Inferior parietal cortex (tissue), 1 donor: Measurements from ENCODE around the gene TOR1A.
A peak's percentile ranks its signal among the peaks of the same experiment; 100 is the strongest.

ENCODE experiments used
- DNase-seq: peaks from one replicate; pipeline ENCODE4 v3.0.0-alpha.2; 2016; ENCODE audit errors: extremely low spot score

The TOR1A gene

DNA sequence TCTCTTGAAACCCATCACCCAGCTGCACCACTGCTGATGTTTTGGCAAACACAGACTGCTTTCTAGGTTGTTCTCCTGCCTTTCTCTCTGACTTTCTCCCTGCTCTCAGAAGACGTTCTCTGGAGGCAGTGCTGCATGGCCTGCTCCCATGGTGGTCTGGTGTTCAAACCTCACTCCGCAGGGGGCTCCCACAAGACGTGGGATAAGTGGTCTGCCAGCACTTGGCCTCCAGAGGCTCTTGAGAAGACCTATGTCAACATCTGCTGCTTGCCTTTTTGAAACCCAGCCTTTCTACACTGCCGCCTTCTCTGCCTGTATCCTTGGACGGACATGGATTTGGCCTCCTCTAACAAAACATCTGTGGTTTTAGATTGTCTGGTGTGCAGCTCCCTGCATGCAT is 27.9 kb upstream of the TOR1A start:
- DNase-seq = no peak

DNA sequence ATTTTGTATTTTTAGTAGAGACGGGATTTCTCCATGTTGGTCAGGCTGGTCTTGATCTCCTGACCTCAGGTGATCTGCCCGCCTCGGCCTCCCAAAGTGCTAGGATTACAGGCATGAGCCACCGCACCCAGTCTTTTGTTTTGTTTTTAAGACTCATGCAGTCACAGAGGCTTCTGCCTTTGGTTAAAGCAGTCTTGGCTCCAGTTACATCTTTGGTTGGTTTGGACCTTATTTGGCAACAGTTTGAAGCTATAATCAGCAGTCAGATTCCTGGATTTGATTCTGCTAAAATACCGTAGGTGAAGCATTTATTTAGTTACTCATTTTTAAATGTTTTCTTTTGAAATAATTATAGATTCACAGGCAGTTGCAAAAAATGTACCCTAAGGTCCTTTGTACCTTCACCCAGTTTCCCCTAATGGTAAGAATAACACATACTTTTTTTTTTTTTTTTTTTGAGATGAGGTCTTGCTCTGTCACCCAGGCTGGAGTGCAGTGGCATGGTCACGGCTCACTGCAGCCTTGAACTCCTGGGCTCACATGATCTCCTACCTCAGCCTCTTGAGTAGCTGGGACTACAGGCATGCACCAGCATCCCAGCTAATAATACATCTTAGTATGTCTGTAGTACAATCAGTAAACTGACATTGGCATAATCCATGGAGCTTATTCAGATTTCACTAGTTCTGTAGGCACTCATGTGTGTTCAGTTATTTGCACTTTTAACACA is 27.1 kb upstream of the TOR1A start:
- no peak for DNase-seq

DNA sequence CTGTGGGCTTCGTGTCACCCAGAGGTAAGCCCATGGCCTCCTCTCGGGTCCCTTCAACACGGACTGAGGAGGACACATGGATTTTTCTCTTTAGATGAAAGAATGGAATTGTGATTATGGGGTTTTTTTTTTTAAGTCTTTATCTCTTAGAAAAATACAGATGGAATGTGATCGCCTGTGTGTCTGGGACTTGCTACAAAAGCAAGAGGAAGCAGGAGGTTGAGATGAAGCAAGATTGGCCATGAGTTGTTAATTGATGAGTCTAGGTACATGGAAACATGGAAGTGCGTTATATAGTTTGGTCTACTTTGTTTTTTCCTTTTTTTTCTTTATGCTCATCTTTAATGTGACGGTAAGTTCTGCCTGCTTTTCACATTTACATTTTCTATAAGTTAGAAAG is 26.0 kb upstream of the TOR1A start:
- no peak for DNase-seq

DNA sequence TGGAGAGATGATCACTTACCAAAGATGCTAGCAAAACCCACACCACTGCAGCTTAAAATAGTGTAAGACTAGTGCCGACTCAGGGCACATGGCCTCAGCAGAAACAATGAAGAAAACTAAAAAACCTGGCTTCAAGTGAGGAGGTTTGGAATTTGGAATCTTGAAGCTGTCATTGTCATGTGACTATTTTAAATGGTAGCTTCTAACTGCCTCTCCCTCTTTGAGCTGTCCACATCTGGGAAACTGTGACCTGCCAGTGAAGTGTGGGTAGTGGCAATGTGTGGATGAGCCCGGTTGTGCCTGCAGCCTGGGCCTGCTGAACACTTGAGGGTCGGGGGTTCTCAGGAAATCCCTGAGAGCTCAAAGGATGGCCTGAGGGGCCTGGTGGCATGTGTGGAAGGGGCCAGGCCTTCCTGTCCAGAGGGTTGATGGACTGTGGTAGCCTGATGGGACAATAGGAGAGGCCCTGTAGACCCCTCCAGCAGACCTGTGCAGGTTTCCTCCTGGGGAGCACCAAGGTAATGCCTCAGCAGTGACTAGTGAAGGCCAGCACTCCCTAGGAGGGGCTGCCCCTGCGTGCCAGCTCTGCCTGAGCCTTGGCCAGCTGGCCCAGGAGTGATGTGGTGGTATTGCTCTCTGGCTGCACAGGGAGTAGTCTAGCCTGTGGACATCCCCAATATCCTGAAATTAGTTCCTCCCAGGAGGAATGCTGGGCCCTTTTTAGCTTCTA is 24.9 kb upstream of the TOR1A start:
- DNase-seq = no peak

DNA sequence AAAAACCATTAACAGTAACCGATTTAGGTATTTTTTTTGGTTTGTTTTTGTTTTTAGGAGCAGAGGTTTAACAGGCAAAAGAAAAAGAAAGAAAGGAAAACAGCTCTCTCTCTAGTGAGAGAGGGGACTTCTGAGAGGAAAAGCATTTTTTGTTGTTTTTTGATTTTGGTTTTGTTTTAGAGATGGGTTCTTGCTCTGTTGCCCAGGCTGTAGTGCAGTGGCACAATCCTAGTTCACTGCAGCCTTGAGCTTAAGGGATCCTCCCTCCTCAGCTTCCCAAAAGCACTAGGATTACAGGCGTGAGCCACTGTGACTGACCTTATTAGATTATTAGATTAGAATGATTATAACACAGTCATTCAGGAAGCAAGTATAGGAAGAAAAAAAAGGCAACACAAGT is 21.4 kb upstream of the TOR1A start:
- DNase-seq = no peak

DNA sequence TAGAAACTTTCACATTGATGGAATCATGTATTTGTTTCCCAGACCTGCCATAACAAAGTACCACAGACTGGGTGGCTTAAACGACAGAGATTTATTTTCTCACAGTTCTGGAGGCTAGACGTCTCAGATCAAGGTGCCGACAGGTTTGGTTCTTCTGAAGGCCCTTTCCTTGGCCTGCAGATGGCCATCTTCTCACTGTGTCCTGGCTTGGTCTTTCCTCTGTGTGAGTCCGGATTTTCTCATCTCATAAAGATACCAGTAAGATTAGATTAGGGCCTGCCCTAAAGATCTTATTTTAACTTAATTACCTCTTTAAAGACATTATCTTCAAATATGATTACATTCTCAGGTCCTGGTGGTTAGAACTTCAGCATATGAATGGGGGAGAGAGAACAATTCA is 17.1 kb upstream of the TOR1A start:
- no peak for DNase-seq

DNA sequence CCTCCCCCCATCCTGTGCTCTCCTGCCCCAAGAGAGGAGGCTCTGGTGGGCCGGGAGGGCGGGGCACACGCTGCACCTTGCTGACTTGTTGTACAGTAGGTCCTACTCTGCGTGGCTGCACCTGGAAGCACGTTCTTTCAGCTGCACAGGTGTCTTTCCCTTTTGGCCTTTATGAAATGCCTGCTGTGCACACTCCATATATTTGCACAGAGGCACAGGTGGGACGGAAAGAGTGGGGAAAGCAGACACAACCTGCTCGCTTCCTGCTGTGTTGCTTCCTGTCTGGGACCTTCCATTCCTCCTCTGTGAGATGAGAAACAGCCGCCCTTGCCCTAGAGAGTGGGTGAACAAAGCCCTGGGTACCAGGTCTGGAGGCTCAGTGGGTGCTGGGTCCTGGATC is 16.1 kb upstream of the TOR1A start:
- no peak for DNase-seq

DNA sequence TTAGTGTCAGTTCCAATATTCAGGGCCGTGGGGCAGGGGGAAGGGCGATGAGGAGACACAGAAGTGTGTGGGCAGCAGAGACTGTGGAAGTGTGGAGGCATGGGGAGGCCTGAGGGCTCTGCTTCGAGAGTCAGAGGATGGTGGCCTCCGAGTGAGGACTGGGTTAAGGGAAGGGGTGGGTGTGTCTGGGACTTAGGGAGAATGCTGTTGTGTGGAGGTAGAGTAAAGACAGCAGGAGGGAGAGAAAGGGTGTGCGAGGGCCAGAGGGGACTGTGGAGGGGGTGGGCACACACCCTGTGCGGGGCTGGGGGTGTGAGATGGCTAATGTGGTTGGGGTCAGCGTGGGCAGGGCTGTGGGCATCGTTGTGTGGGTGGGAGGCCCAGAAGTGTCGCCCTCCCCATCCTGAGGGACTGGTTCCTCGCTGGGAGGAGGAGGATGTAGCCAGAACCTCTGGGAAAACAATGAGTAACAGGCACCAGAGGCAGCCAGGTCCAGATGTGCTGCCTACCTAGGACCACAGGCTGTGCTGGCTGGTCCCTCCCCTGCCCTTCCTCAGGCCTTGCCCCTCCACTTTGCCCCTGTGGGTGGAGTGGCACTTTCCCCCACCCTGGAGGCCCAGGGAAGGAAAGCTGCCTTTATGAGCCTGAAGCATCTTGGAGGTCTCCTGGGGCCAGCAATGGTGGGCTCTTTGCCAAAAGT is 15.5 kb upstream of the TOR1A start:
- no peak for DNase-seq

DNA sequence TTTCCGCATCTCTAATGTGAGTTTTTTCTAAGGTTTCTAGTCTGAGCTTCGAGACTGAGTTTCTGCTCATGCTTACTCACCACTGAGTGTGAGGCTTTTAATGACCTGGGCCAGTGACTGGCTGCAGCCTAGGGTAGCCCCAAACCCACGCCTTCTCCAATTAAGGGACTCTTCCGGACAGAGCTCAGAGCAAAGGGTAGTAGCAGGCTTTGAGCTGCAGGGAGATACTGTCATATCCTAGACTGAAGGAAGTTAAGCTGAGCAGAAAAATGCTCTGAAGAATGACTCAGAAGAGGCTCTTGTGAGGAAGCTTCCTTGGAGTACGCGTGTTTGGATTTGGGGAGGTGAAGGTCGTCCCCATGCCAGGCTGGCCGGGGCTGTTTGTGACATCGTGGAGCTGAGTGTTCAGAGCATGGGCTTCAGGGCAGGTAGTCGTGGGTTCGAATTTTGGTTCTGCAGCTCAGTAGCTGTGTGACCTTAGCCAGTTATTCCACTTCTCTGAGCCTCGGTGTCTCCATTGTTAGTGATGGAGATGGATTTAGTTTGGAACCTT is 14.8 kb upstream of the TOR1A start:
- peak; percentile 17 for DNase-seq

DNA sequence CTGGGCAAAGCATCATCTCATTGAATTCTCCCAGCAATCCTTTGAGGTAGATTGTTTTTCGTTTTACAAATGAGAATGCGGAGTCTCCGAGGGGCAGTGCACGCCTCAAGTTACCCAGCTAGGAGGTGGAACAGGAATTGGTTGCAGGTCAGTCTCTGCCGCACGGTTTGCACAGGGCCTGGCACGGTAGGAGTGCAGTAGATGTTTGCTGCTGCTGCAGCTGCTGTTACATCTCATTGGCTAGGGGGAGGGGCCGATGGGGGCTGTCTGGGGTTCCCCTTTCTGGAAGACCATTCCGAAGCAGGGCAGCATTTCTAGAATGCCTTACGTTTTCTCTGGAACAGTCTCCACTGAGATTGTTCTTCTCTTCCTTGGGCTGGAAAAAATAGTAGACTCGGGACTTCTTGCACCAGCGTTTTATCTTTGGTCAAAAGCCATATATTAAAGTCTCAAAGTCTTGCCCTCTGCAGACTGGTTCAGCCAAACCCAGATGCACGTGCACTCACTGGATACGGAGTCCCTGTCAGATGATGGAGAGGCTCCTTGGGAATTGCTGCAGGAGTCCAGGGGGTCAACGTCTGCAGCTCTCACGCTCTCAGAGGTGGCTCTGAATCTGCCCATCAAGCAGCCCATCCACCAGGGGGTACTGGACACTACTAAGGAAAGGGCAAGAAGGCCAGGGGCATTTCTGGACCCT is 12.5 kb upstream of the TOR1A start:
- no peak for DNase-seq

DNA sequence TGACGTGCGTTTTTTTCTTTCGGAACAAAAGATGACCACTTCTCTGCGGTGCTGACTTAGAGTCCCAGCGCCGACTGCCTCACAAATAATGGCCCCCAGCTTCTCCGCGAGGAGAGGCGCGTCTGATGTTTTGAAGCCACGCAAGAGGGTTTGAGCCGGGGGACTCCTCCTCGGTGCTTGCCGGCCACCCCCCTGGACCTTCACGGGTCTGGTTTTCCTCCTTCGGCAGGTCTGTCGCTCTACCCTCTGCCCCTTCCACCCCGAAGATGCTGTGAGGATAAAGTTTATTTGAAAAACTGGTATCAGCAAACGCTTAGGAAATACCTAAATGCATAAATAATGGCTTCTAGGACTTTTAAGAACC is 11.9 kb upstream of the TOR1A start:
- DNase-seq = no peak

DNA sequence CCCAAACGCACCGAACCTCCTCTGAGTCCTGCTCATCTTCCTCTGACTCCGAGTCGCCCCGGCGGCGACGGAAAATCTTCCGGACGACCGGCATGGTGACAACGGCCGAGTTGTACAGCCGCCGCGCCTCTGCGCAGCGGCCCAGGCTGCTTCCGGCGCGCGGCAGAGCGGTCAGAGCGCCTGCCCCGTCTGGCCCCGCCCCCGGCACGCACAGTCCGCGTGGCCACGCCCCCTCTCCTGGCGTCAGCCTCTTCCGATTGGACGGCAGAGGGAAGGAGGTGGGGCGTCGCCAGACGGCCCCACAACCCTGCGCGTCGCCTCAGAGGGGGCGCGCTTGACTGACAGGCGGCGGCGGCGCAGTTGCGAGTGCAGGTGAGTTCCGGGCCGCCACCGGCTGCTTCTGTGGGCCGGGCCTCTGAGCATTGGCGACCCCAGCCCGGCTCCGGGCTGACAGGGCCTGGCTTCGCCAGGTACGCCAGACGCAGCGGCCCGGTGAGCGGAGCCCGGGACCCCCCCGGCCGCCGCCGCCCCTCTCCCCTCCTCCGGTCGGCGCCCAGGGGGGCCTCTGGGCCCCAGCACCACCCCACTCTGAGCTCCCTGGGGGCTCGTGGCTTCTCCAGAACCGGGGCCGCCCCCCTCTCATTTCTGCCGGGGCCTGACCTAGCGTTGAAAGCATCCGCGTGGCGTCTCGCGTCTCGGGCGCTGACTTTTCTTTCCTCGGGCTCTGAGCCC is 11.4 kb upstream of the TOR1A start, which contains the start of the genes C9orf78 and USP20:
Gene C9orf78, minus strand, starts transcription at position 148 of the 732 bp plus-strand sequence. Its CDS starts 54 bp downstream, at position 94.
Gene USP20, plus strand, starts transcription at position 331 of the 732 bp plus-strand sequence. CDS start 17,098 bp downstream, outside the sequence.
- DNase-seq = peak; percentile 97

DNA sequence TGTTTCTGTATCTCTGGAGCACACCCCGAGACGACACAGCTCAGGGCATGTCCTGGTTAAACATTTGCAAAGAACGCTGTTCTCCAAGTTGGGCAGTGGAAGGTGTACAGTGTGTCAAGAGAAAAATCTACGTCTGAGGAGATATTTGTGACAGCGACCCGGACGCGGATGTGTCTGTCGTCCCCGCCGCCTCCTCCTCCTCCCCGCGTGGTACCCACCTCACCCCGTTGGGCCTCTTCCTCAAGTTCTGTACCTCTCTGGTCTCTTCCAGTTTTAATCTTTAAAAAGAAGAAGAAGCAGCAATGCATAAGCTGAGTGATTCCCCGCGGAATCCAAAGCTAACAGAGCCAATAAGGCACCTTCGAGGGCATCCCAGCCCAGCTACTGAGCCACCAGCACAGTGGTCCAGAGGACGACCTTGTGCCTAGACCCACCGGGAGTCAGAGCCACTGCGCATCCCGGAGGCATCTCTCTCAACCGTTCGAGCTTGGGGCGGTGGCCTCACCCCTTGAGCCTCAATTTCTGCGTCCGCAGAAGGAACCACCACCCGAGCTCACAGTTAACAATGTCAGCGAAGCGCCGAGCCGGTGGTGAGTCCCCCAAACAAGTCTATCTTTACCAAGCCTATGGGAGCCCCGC is 10.7 kb upstream of the TOR1A start:
- no peak for DNase-seq

DNA sequence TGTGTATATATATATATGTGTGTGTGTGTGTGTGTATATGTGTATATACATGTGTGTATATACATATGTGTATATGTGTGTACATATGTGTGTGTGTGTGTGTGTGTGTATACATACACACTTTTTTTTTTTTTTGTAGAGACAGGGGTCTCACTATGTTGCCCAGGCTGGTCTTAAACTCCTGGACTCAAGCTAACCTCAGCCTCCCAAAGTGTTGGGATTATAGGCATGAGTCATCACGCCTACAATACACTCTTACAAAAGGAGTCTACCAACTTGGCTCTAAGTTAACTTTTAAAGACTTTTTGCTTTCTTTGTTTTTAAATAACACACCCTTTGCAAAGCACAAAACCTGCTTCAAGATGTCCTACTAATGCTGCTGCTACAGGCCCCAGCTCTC is 9.0 kb upstream of the TOR1A start:
- no peak for DNase-seq

DNA sequence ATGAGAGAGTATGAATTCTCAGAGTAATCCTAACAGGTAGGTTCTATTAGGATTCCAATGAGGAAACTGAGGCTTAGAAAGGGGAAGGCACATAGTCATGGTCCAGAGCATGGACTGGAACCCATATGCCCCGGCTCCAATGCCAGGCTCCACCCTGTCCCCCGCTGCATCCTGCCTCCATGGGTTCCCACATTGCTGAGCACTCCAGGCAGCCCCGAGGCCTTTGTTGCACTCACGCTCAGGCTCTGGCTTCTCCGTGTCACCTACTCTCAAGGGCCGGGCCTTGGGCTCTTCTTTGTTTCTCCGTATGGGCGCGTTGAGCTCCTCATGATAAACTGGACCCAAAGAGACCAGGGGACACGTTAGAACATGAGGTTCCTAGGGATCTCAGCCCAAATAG is 5.0 kb upstream of the TOR1A start:
- DNase-seq = no peak

DNA sequence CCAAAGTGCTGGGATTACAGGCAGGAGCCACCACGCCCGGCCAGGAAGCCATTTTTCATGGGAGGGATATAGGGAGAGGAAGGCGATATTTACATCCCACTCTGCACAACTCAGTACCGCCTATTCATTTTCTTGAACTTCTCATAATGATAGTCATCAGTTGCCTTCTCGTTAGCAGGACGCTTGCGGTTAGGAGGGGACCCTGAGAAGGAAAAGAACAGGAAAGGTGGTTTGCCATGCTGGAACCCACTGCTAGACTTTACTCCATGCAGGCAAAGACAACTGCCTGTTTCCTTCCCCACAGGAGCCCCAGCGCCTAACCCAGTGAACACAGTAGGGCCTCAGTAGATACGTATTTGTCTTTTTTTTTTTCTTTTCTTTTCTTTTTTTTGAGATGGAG is 4.1 kb upstream of the TOR1A start:
- no peak for DNase-seq

DNA sequence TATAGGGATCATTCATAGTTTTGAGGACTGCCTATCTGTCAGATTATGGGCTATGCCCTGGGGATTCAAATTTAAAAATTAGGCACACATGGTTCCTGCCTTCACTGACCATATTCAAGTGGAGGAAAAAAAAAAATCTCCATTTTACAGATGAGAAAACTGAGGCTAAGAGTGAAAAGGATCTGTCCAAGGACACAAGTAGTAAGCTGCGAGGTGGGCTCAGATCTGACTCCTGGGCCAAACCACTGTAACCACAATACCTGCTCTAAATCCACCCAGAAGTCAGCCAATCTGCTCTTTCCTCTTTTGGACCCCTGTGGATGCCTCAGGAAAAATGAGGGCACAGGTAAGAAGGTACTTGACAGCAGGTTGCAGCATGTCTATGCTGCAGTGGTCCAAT is 2.8 kb upstream of the TOR1A start:
- no peak for DNase-seq

DNA sequence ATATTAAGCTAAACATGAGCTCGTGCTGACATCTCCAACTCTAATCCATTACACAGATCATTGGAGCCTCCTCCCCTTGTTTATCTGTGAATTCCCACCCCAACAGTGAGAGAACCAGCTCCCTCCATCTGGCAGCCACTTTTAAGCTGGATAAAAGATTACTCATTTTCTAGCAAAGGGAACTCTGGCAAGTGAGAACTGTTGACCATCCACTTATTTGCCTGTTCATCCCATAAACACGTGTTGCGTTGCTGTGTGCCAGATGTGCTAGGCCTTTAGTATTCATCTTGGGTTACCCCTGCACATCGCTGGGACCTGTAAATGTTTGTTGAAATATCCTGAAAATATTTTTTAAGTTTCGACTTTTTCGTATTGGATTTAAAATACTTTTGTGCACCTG is 2.4 kb upstream of the TOR1A start:
- DNase-seq = no peak

DNA sequence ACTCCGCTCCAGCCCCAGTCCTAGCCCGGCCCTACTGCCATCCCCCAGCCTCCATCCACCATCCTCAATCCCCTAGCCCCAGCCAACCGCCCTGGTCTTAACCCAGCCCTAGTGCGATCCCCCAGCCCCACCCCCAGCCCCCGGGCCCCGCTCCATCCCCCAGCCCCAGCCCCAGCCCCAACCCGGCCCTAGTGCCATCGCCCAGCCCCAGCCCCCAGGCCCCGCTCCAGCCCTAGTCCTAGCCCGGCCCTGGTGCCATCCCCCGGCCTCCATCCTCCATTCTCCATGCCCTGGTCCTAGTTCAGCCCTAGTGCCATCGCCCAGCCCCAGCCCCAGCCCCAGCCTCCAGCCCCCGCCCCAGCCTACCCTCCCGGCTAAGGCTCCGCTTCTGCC is 398 bp downstream of the TOR1A start:
- no peak for DNase-seq

DNA sequence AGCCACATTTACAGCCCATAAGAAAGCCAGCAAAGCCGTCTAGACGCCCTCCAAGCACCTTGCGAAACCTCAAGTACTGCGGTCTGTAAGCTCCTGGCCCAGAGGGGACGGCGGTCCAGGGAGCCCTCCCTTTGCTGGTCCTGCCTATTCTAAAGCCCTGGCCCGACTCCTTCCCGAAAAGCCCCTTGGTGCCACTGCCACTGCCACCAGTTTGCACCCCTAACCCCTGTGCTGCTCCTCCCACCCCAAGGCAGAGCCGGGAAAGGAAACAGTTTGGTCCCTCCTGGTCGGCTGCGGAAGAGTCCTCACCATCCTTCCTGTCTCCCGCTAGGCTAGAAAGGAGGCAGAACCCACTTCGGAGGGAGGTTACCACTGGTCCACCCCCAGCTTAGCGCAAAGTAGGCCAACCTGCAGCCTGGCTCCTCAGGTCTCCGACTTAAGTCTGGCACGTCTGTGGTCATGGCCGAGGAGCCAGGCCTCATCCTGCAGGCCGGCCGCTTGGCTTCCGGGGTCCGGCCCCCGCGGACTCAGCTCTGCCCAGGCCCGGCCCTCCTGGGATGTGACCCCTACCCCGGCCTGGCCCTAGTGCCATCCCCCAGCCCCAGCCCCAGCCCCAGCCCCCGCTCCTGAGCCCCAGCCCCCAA is 916 bp downstream of the TOR1A start:
- DNase-seq = no peak
